Measurements from ENCODE around the gene ESRRB.
"Not testable (repeated sequence)": the region's sequence is repeated elsewhere in the genome, so short reads cannot be mapped to it uniquely, and the experiment has no call there.

ESRRB gene

DNA sequence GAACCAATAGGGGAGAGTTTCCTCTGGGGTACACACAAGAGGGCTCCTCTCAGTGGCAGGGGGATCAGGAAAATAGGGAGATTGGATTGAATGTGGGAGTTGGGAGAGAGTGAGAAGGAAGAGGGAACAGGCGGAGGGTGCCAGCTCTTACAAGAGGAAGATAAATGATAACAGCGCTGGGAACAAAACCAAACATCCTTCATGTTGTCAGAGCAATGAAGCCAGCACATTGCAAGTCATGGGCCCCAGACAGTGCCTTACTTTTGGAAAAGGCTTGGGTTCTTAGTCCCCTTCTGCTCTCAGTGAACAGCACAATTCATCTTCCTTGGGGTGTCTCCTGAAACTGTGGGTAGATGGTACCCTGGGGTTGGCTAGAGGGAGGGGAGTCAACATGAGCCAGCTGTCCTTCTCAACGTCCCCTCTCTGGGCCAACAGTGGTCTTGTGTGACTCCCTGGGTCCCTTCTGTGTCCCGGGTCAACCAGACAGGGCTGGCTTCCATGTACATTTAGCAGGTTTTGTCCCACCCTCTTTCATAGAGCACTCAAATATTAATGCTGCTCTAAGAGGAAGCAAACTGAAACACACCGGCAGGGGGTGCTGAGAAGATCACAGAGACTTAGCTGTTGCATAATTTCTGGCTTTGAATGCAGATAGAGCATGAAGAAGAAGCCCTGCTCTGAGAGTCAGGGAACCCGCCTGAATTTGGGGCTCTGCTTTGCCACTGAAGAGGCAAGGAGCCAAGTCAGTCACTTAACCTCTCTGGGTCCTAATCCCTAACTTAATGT is 138.5 kb downstream of the ESRRB start:
- peak; percentile 43 for DNase-seq (ENCODE audit: extremely low spot score)
- CTCF ChIA-PET, result interaction anchor here (0.9 to 1.8 kb wide), 6 partner anchors 9 to 133 kb away, joined by 3 to 12 read pairs (median 4); no protein-coding TSS in a partner anchor
- TF ChIP-seq CTCF (IDR thresholded peaks at IDR 0.05; ENCODE audit: control extremely low read depth, extremely low read depth, low read depth, missing control alignments), result peak; percentile 30
- POLR2A ChIA-PET, result no interaction called here

DNA sequence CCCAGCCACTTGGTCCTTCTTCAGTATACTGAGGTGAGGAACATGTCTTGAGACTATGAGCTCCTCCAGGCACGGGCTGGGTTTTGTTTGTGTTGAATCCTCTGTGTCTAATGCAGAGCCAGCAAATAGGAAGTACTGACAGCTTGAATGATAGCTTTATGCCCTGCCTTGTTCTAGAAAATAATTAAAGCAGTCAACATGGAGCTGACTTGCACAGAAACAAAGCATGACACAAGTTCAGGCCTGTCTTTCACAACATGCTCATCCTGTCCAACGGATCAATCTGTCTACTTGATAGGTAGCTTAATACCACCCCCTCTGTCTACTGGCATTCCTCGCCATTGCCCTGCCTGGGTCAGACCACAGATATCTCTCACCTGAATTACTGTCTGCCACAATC is 140.9 kb downstream of the ESRRB start:
- POLR2A ChIA-PET, result no interaction called here
- CTCF ChIA-PET, result interaction anchor here (1.1 to 1.5 kb wide), 2 partner anchors 103 to 129 kb away, joined by 3 to 4 read pairs; no protein-coding TSS in a partner anchor
- TF ChIP-seq CTCF (IDR thresholded peaks at IDR 0.05; ENCODE audit: control extremely low read depth, extremely low read depth, low read depth, missing control alignments), result no peak
- no peak for DNase-seq (ENCODE audit: extremely low spot score)

- ChIA-PET CTCF (no interaction called here), POLR2A (no interaction called here)
- TF ChIP-seq CTCF (IDR thresholded peaks at IDR 0.05; ENCODE audit: control extremely low read depth, extremely low read depth, low read depth, missing control alignments), result no peak
- DNase-seq (ENCODE audit: extremely low spot score), result no peak
Observed at GRCh38 chr14:76518366-76518765, 142.4 kb downstream of the ESRRB start.

- ChIA-PET POLR2A (no interaction called here), CTCF (interaction anchor here (1.2 kb wide), 1 partner anchor 11 kb away, joined by 3 read pairs; no protein-coding TSS in a partner anchor)
- DNase-seq (ENCODE audit: extremely low spot score), result no peak
- no peak for TF ChIP-seq CTCF (IDR thresholded peaks at IDR 0.05; ENCODE audit: control extremely low read depth, extremely low read depth, low read depth, missing control alignments)
Observed at GRCh38 chr14:76525106-76525821, 149.3 kb downstream of the ESRRB start.

DNA sequence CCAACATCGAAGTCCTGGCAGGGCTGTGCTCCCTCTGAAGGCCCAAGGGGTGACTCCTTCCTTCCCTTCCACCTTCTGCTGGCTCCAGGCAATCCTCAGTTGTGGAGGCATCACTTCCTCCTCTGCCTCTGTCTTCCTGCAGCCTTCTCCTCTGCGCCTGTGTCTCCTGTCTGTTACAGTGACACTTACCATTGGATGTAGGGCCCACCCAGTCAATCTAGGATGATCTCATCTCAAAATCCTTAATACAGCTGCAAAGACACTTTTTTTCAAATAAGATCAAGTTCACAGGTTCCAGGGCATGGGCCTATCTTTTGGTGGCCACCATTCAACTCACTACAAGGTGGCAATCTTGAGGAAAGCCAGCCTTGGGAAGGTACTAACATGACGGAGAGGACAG is 155.1 kb downstream of the ESRRB start:
- TF ChIP-seq CTCF (IDR thresholded peaks at IDR 0.05; ENCODE audit: control extremely low read depth, extremely low read depth, low read depth, missing control alignments), result no peak
- POLR2A ChIA-PET, result no interaction called here
- CTCF ChIA-PET, result no interaction called here
- no peak for DNase-seq (ENCODE audit: extremely low spot score)

- ChIA-PET CTCF (no interaction called here), POLR2A (no interaction called here)
- DNase-seq (ENCODE audit: extremely low spot score), result no peak
- TF ChIP-seq CTCF (IDR thresholded peaks at IDR 0.05; ENCODE audit: control extremely low read depth, extremely low read depth, low read depth, missing control alignments), result no peak
Observed at GRCh38 chr14:76531821-76532318, 155.9 kb downstream of the ESRRB start.

GRCh38 chr14:76536636-76537035 is 160.7 kb downstream of the ESRRB start:
- POLR2A ChIA-PET; DNase-seq (ENCODE audit: extremely low spot score): not testable (repeated sequence)
- CTCF ChIA-PET, result interaction anchor here (0.7 to 1.3 kb wide), 2 partner anchors 12 to 18 kb away, joined by 3 read pairs; no protein-coding TSS in a partner anchor
